Stimulated activated CD4-positive, alpha-beta T cell treated with anti-CD3 and anti-CD28 coated beads, Interleukin-1b, Interleukin-23, amount 100 ng/mL, for 24 hours (primary cell): Measurements from ENCODE around the gene IFT20.
"Not testable (repeated sequence)": the region's sequence is repeated elsewhere in the genome, so short reads cannot be mapped to it uniquely, and the experiment has no call there.

Experiments
- DNase-seq, 4 experiments: peaks; one replicate each; pipeline ENCODE4 v3.0.0-alpha.2; 2020; ENCODE audit warnings: low read depth in 4 of 4, low spot score in 1 of 4

The IFT20 gene

GRCh38 chr17:28317099-28317965, 17.9 kb downstream of the IFT20 start:
- no peak for DNase-seq

GRCh38 chr17:28315846-28316705, 19.2 kb downstream of the IFT20 start:
- no peak for DNase-seq

GRCh38 chr17:28313841-28314240, 21.4 kb downstream of the IFT20 start:
- DNase-seq: no peak

GRCh38 chr17:28306954-28307401, 28.3 kb downstream of the IFT20 start:
- DNase-seq: no peak

DNA sequence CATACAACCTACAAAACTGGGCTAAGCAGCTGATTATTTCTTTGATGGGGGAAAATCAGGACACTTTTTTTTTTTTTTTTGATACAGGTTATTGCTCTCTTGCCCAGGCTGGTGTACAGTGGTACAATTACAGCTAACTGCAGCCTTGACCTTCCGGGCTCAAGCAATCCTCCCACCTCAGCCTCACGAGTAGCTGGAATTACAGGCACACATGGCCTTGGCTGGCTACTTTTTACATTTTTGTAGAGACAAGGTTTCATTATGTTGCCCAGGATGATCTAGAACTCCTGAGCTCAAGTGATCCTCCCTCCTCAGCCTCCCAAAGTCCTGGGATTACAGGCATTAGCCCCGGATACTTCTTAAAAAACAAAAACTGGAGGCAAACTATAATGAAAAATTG, 36.8 kb downstream of the IFT20 start:
- DNase-seq: no peak

DNA sequence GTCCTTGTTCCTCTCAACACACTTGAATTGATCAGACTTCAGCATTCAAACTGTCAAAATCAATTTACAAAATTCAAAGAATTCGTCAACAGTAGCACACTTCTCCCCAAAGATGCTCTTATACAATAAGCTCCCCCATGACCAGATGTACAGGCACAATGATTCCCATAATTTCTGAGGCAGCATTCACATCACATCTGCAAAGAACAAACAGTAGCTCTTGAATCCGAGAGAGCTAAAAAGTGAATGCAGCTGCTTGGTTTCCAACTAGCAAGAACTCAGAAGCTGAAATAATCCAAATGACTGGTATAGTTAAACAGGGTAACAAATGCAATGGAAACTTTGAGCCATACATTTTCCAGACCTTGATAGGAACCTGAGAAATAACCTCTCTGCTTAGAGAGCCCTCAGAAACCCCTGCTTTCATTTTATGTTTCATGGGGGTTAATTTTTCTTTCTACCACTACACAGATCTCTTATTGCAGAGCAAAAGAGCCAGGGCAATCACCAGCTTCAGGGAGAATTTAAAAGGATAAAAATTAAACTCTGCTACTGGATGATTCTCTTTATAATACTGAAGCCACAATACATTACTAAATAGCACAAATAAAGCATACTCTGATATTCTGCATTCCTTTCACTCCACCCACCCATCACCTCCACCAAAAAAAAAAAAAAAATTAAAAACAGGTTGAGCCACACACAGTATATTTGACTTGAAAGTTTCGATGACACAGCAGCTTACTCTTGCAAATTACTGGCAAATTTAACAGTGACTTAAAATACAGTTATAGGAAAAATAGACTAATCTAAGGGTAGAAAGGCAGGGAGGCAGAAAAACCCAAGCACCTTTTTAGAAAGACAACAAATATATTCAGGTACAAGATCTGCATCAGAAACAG, 39.3 kb downstream of the IFT20 start:
- DNase-seq: no peak

DNA sequence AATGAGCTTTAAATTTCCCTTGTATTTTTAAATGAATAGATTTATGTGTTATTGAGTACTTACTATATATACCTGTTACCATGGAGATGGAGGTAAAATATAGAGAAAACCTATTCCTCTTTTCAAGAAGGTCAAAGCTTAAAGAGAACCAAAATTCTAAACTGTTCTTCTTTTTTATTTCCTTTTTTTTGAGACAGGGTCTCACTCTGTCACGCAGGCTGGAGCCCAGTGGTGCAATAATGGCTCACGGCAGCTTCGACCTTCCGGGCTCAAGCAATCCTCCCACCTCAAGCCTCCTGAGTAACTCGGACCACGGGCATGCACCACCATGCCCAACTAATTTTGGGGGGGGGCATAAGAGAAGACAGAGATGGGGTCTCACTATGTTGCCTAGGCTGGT, 41.3 kb downstream of the IFT20 start:
- DNase-seq: no peak

- not testable (repeated sequence) for DNase-seq
Measured at GRCh38 chr17:28292878-28293277, 42.4 kb downstream of the IFT20 start.

GRCh38 chr17:28291780-28292330, 43.4 kb downstream of the IFT20 start:
- DNase-seq: no peak

- DNase-seq: no peak
Measured at GRCh38 chr17:28290703-28291102, 44.6 kb downstream of the IFT20 start.

- no peak for DNase-seq
Measured at GRCh38 chr17:28285965-28286364, 49.3 kb downstream of the IFT20 start.

- no peak for DNase-seq
Measured at GRCh38 chr17:28282596-28282995, 52.7 kb downstream of the IFT20 start.

DNA sequence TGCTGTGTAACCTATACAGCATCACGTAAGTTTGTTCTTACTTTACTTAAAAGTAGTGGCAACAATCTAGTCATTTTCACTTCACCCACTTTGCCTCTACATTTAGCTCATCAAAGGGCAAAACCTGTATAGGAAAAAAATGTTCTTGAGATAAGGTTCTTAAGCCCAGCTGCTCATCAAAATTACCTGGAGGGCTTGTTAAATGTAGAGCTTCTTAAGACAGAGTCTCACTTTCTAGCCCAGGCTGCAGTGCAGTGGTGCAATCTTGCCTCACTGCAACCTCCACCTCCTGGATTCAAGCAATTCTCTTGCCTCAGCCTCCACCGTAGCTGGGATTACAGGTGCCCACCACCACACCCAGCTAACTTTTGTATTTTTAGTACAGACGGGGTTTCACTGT, 54.4 kb downstream of the IFT20 start:
- no peak for DNase-seq

DNA sequence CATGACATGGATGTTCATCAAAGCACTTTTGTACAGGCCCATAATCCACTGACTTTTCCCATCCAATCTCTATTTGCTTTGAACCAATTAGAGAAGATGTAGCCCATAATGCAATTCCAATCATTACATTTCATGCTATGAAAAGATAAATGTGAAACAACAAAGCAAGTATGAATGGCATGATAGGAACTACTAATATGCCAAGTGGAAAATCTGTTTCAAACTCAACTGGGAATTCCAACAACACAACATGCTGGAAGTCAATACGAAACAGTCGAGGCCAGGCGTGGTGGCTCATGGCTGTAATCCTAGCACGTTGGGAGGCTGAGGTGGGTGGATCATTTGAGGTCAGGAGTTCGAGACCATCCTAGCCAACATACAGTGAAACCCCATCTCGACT, 55.9 kb downstream of the IFT20 start:
- no peak for DNase-seq
